Measurements from ENCODE around the gene HINT3. TPM values are rescaled to one million over a fixed set of nuclear protein-coding genes. Genes with fewer than 3 reads are reported as not detected.
"Not testable (repeated sequence)": the region's sequence is repeated elsewhere in the genome, so short reads cannot be mapped to it uniquely, and the experiment has no call there.

The HINT3 gene
- total RNA-seq, 1 experiment from 2014 or later, result 15.1 TPM

- no peak overlapping the region for H3K4me3 Mint-ChIP-seq (ENCODE audit: low read depth, unreplicated experiment)
- no TSS peak for BruUV-seq (replicated peaks)
- H3K36me3 Mint-ChIP-seq (ENCODE audit: insufficient read depth, unreplicated experiment), result peaks cover 26% of the 10 kb centered on the region
- no peaks in the 10 kb centered on the region for H3K9me3 Mint-ChIP-seq (ENCODE audit: low read depth, unreplicated experiment)
- no peaks in the 10 kb centered on the region for H3K4me1 Mint-ChIP-seq (ENCODE audit: low read depth, unreplicated experiment)
- intact Hi-C loops (cut with micrococcal nuclease; ENCODE audit: unreplicated experiment), result no loop called here
- H3K27ac Mint-ChIP-seq (ENCODE audit: unreplicated experiment), result peak overlapping the region; percentile 44
- DNase-seq, result no peak
- H3K27me3 Mint-ChIP-seq (ENCODE audit: unreplicated experiment), result no peaks in the 10 kb centered on the region
- CTCF ChIA-PET, result no interaction called here
- TF ChIP-seq, protein P1, sequence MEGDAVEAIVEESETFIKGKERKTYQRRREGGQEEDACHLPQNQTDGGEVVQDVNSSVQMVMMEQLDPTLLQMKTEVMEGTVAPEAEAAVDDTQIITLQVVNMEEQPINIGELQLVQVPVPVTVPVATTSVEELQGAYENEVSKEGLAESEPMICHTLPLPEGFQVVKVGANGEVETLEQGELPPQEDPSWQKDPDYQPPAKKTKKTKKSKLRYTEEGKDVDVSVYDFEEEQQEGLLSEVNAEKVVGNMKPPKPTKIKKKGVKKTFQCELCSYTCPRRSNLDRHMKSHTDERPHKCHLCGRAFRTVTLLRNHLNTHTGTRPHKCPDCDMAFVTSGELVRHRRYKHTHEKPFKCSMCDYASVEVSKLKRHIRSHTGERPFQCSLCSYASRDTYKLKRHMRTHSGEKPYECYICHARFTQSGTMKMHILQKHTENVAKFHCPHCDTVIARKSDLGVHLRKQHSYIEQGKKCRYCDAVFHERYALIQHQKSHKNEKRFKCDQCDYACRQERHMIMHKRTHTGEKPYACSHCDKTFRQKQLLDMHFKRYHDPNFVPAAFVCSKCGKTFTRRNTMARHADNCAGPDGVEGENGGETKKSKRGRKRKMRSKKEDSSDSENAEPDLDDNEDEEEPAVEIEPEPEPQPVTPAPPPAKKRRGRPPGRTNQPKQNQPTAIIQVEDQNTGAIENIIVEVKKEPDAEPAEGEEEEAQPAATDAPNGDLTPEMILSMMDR (IDR thresholded peaks at IDR 0.05; ENCODE audit: unreplicated experiment), result no peak
These were observed 63.9 kb downstream of the HINT3 start for GRCh38 chr6:126020305-126021050.

GRCh38 chr6:126023474-126023873, 66.9 kb downstream of the HINT3 start:
- intact Hi-C loops (cut with micrococcal nuclease; ENCODE audit: unreplicated experiment); H3K9me3 Mint-ChIP-seq (ENCODE audit: low read depth, unreplicated experiment); CTCF ChIA-PET; H3K4me3 Mint-ChIP-seq (ENCODE audit: low read depth, unreplicated experiment); H3K27ac Mint-ChIP-seq (ENCODE audit: unreplicated experiment); BruUV-seq (replicated peaks); H3K4me1 Mint-ChIP-seq (ENCODE audit: low read depth, unreplicated experiment); DNase-seq; H3K27me3 Mint-ChIP-seq (ENCODE audit: unreplicated experiment): not testable (repeated sequence)
- H3K36me3 Mint-ChIP-seq (ENCODE audit: insufficient read depth, unreplicated experiment), result peaks cover 22% of the 10 kb centered on the region

DNA sequence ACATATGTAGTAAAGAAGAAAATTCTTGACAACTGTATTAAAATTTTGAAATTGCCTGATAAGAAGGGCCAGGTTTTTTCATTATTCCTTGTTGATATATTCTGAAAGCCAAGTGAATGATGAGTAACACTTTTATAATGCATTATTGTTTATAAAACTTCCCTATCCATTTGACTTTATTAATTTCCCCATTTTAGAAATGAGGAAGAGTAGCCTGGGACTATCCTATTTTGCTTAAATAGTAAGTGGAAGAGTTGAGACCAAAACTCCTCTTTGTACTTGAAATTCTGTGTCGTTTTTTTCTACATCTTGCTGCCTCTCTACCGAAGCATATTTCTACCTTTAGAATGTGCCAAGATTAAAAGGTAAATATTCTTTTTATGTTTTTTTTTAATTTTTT, 69.4 kb downstream of the HINT3 start:
- Mint-ChIP-seq H3K4me3 (ENCODE audit: low read depth, unreplicated experiment) (no peak overlapping the region), H3K4me1 (ENCODE audit: low read depth, unreplicated experiment) (no peaks in the 10 kb centered on the region), H3K36me3 (ENCODE audit: insufficient read depth, unreplicated experiment) (peaks cover 17% of the 10 kb centered on the region), H3K27me3 (ENCODE audit: unreplicated experiment) (no peaks in the 10 kb centered on the region), H3K9me3 (ENCODE audit: low read depth, unreplicated experiment) (no peaks in the 10 kb centered on the region), H3K27ac (ENCODE audit: unreplicated experiment) (no peak overlapping the region)
- no TSS peak for BruUV-seq (replicated peaks)
- TF ChIP-seq, protein P1 (IDR thresholded peaks at IDR 0.05; ENCODE audit: unreplicated experiment), result no peak
- DNase-seq, result no peak
- intact Hi-C loops (cut with micrococcal nuclease; ENCODE audit: unreplicated experiment), result no loop called here
- CTCF ChIA-PET, result interaction anchor here (0.7 kb wide), 1 partner anchor 922 kb away, joined by 7 read pairs; no protein-coding TSS in a partner anchor

DNA sequence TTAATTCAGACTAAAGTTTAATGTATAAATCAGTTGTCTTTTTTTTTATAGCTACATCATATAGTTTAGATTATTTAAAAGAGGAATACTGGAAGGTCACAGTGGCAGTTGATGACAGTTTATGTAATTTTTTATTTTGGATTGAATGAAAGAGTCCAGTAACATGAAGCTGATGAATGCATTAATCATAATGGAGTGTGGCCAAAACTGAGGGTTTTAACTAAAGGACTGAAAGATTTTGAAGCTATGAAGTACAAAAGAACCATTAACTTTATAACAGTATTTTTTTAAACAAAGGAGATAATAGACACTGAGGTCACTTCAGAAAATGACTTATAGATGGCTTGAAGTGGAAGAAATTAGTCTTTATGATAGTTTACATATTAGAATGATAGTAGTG, 71.0 kb downstream of the HINT3 start:
- Mint-ChIP-seq H3K4me3 (ENCODE audit: low read depth, unreplicated experiment) (no peak overlapping the region), H3K36me3 (ENCODE audit: insufficient read depth, unreplicated experiment) (peaks cover 15% of the 10 kb centered on the region), H3K27ac (ENCODE audit: unreplicated experiment) (no peak overlapping the region), H3K27me3 (ENCODE audit: unreplicated experiment) (no peaks in the 10 kb centered on the region), H3K4me1 (ENCODE audit: low read depth, unreplicated experiment) (no peaks in the 10 kb centered on the region), H3K9me3 (ENCODE audit: low read depth, unreplicated experiment) (no peaks in the 10 kb centered on the region)
- CTCF ChIA-PET, result no interaction called here
- no peak for DNase-seq
- TF ChIP-seq, protein P1 (IDR thresholded peaks at IDR 0.05; ENCODE audit: unreplicated experiment), result no peak
- intact Hi-C loops (cut with micrococcal nuclease; ENCODE audit: unreplicated experiment), result no loop called here
- BruUV-seq (replicated peaks), result no TSS peak

Other genes with a start within 250 kb of the HINT3 start
- 0.47 and 0.64 TPM in 2 replicates for gene HEY2, start 207.1 kb upstream of the HINT3 start, total RNA-seq (2022)
- gene NCOA7, start 165.8 kb upstream of the HINT3 start, total RNA-seq (2022), result 97.1 and 102 TPM in 2 replicates
- 20.2 and 27.7 TPM in 2 replicates for gene TRMT11, start 29.8 kb downstream of the HINT3 start, total RNA-seq (2022)